Nucleus accumbens (tissue), 56 donors: ENCODE results near the gene CHD9.
"Not testable (repeated sequence)": the region's sequence is repeated elsewhere in the genome, so short reads cannot be mapped to it uniquely, and the experiment has no call there.

ENCODE experiments used
- DNase-seq, 56 donors: peaks; one replicate each; lab custom pipeline; 2025; lab: John Stamatoyannopoulos, UW

The CHD9 gene

DNA sequence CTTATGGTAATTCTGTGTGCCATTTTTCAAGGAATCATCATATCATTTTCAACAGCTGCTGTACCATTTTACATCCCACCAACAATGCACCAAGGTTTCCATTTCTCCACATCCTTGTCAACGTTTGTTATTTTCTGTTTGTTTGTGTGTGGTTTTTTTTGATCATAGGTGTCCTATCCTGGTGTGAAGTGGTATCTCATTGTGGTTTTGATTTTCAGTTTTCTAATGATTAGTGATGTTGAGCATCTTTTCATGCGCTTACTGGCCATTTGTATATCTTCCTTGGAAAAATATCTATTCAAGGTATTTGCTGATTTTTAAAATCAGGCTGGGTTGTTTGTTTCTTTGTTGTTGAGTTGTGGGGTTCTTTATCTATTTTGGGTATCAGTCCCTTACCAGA is 15.0 kb downstream of the CHD9 start:
- no peak for DNase-seq

DNA sequence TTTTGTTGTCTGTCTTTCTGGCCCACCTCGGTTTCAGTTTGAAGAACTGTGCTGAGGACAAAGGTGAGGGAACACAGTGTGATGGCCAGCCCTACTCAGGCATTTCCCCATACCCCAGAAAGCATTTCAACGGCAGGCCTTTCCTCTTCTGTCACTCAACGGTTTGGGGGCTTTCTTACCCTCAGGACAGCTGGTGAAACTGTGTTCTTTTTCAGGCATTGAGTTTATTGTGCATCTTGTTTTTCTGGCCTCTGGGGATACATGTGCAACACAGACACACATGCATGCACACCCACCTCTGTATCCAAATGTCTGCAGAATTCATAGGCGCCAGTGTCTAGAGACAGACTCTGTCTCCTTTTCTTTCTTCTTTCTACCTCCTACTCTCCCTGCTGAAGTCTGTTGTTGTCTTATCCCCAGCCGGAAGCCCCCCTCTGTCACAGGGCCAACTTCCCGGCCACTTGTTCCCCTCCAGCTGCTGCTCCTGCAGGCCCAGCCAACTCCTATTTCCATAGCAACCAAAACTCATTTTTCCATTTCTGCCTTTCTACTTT is 17.0 kb downstream of the CHD9 start:
- DNase-seq, result peak in 23 of 56 donors; percentile 6 to 58 (median 24)

DNA sequence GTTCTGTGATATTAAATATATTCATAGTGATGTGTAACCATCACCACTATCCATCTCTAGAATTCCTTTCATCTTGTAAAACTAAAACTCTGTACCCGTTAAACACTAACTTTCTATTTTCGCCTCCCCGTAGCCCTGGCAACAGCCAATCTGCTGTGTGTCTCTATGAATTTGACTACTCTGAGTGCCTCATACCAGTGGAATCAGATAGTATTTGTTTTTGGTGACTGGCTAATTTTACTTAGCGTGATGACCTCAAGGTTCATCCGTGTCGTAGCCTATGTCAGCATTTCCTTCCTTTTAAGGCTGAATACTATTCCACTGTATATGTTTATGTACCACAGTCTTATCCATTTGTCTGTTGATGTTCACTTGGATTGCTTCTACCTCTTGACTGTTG is 18.2 kb downstream of the CHD9 start:
- no peak for DNase-seq

DNA sequence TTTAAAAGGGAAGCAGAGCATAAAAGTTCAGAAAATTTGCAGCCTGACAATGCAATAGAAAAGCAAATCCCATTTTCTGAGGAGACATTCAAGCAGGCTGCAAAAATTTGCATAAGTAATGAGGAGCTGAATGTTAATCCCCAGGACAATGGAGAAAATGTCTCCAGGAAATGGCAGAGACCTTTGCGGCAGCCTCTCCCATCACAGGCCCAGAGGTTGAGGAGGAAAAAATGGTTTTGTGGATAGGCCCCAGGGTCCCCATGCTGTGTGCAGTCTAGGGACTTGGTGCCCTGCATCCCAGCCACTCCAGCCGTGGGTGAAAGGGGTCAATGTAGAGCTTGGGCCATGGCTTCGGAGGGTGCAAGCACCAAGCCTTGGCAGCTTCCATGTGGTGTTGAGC is 19.5 kb downstream of the CHD9 start:
- DNase-seq, result not testable (repeated sequence)

DNA sequence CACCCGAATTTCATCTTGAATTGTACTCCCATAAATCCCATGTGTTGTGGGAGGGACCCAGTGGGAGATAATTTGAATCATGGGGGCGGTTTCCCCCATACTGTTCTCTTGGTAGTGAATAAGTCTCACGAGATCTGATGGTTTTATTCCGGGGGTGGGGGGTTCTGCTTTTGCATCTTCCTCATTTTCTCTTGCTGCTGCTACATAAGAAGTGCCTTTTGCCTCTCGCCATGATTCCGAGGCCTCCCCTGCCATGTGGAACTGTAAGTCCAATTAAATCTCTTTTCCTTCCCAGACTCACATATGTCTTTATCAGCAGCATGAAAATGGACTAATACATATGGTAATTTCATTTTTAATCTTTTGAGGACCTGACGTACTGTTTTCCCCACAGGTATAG is 20.7 kb downstream of the CHD9 start:
- not testable (repeated sequence) for DNase-seq

DNA sequence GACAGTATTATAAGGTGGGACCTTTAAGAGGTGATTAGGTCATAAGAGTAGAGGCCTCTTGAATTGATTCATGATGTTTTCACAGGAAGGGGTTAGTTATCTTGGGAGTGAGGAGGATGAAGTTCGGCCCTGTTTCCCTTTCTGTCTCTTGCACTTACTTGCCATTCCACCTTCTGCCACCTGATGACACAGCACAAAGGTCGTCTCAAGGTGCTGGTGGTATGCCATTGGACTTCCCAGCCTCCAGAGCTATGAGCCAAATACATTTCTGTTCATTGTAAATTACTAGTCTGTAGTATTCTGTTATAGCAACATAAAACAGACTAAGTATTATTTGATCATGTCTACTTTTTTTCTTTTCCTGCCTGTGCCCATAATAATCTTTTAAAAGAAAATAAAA is 23.5 kb downstream of the CHD9 start:
- no peak for DNase-seq

DNA sequence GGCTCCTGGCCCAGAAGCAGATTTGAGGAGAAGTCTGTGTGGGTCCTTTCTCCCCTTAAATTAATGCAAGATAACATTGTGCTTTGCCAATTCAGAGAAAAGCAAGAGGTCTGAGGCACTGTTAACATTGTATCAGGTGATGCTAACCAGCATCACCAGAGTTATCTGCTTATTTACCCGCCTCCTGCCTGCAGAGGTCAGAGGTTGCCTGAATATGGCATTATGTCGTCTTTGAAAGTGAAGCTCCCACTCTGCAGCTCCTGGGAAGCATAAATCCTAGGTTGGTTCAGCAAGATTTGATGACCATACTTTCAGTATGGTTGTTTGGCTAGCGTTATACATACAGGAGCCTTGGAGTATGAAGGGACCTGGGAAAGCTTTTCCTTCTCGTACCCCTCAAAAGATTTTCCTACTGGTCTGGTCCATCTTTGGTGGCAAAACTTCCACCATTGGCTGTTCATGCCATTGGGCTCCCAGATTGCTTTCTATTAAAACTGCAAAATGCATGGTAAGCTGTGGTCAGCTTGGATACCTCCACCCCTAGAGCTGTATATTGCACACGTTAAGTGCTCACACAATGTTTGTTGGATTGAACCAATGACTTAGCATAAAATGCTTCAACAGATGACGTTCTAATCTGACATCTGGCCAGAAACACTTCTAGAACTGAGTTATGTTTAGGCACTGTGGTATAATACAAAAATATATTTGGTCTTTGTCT is 24.1 kb downstream of the CHD9 start:
- no peak for DNase-seq

DNA sequence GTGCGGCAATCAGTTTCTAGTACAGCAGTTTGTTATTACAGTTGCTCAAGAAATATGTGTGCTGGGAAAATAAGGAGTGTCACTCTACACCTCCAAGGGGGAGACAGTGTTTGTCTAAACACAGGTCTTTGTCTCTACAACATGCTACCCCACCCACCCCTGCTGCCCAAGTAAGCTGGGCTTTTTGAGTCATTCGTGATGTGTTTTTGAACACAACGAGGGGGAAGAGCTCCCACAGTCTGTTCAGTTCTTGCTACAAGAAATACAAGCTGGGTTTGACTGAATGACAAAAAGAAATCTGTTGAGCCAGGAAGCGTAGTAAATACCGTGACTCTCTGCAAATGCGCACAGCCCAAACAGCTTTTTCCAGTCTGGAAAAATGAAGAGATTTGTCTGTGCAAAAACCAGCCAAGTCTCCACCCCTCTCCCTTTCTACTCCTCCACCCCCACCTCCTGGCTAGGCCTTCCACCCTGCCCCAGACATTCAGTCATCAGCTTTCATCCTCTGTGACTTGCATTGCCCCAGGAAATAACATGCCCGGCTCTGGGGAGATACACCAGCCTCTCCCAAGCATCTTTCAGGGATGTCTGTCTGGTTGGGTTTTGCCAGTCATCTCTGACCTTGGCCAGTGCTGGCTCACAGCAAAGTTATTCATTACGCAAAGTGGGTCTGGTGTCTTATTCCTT is 25.7 kb downstream of the CHD9 start:
- peak in 21 of 56 donors; percentile 8 to 53 (median 22) for DNase-seq

DNA sequence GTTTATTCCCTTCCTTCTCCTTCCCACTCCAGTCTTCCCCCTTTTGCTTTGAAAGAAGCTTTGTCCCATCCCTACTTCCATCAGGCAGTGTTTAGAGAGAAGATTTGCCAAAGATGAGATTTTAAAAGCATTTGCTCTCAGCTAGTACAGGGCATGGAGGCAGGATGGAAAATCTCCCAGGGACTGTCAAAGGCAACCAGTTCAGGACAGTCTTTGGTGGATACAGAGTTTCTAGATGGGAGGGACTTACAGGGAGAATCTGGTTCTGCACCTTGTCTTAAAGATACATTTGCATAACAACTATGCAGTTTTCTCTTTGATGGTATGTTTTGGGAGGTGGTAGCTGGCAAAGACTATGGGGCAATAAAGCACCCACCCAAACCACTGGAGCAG is 26.2 kb downstream of the CHD9 start:
- no peak for DNase-seq

DNA sequence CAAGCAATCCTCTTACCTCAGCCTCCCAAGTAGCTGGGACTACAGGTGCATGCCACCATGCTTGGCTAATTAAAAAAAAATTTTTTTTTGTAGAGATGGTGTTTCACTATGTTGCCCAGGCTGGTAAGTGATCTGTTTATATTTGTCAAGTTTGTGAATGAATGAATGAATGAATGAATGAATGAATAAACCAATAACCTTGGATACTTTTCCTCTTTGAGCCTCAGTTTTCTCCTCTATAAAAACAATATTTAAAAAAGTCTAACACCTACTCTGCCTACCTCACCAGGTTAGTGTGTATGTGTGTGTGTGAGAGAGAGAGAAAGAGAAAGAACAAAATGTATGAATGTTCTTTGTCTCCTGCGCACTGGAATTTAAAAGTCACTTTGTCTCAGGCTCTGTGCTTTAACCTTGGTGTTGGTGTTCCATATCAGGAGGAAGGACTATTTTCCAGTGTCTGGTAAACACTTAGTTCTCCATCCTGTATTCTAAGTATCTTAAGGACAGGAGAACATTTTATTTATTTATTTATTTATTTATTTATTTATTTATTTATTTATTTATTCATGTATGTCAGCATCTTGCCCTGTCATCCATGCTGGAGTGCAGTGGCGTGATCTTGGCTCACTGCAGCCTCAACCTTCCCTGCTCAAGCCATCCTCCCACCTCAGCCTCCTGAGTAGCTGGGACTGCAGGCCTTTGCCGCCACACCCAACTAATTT is 27.1 kb downstream of the CHD9 start:
- DNase-seq, result no peak

DNA sequence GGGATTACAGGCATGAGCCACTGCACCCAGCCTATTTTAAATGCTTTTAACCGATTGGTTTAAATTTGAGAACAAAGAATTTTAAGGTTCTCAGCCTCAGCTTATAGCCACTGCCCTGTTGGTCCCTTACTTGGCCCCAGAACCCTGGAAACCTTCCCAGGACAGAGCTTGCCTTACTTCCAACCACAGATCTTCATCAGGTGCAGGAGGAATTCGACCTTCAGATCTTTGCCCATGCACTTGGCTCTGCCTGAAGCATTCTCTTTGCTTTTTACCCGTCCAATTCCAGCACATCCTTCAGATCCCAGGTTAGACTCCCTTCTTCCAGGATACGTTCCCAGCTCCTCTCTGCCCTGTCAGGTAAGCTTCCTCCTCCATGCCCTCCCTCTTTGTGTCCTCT is 27.7 kb downstream of the CHD9 start:
- no peak for DNase-seq

DNA sequence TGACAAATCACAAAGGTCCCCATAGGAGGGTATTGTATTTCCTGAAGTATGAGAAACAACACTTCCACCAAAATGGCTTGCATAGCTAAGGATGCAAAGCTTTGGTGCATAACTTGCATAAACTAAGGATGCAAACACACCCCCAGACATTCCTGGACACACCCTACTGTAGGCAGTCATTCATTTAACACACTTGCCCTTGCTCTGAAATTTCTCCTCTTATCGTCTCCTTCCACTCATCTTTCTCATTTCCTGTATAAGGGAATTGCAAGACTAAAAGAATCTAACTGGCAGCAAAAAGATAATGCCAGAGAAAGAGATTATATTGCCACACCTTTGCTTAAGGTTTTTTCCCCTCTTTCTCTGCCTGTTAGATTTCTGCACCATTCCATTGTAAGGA is 28.3 kb downstream of the CHD9 start:
- no peak for DNase-seq

DNA sequence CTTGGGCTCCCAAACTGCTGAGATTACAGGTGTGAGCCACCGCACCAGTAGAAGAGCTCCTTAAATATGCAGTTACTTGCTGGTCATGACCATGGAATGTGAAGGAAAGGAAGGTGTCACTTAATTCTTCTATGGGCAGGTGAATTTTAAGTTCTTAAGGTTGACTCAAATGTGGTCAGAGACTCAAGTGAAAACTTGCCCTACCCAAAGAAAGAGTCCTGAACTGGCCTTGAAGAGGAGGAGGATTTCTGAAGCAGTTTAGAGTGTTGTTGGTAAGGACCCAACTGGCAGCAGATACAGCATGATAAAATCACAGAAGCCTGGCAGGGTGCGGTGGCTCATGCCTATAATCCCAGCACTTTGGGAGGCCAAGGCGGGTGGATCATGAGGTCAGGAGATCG is 29.4 kb downstream of the CHD9 start:
- DNase-seq, result no peak

DNA sequence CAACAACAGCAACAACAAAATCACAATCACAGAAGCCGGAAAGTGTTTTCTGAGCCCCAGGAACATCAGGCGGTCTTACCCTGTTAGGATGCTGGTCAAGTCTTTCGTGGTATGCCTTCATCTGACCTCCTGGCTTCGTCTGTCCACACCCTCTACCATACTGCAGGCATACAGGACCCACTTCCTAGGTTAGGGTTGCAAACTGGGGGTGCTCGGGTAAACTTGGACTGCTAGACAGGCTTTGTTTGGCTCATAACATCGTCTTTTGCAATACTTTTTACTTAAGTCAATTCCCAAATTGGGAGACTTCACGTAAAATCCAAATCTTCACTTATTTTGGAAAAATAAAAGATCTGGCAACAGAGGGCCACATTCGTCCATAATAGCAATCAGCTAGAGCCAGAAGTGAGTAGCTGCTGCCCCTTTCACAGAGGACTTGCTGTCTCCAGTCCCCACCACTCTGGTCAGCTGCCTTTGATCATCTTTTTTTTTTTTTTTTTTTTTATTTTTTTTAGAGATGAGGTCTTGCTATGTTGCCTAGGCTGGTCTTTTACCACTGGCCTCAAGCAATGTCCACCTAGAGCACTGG is 30.0 kb downstream of the CHD9 start:
- DNase-seq, result no peak

DNA sequence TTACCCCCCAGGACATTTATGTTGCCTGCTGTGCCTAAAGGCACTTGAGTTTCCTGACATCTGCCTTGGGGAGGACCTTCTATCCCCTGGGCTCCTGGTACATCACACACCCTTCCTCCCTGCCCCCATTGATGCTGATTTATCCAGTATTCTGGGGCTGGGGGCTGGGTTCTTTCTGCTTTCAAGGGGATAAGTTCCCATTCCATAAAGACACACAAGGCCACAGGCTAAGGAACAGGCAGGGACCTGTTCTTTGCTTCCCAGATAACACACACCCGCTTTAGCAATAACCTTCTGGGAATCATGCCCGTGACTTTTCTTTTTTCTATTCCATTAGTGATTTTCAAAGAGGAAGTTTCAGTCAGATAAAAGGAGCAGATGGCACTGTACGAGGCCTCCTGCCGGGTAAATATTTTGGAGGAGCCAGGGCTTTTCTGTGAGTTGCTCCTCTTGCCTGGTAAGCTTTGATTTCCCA is 30.6 kb downstream of the CHD9 start:
- no peak for DNase-seq

DNA sequence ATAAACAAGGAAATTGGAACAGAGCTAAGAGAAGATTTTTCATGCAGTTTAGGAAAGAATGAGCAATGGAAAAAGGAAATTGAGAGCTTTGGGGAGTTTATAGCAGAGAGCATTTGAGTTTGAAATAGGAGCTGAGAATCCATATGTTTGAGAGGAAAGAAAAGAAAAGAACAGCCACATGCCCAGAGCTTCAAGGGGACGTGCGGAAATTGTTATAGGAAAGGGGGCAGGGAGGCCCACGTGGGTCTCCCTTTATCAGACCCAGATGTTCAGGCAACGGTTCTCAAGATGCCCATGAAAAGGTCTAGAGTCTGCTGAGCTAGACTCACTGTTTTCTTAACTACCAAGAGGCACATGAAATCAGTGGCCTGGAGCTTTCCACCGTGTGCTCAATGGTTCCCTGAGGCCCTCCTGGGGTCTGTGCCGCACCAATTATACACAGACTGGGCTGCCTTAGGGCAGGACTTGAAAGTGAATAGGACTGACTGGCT is 31.2 kb downstream of the CHD9 start:
- DNase-seq, result no peak

DNA sequence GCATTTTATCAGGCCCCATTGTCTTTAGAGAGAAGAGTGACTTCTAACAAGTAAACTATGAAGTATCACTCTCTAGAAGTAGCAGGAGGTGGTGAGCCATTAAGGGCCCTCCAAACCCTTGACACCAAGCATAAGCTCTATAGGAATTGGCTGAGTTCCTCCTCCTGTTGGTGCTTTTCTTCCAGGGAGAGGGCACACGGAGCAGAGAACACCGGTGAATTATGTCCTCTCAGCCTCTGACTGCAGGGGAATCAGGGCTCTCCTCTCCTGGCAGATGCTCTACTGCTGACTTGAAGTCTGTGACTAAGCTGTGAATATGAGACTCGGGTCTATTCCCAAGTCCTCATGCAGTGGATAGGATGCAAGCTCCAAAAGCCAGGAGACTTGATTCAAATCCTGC is 32.3 kb downstream of the CHD9 start:
- no peak for DNase-seq

DNA sequence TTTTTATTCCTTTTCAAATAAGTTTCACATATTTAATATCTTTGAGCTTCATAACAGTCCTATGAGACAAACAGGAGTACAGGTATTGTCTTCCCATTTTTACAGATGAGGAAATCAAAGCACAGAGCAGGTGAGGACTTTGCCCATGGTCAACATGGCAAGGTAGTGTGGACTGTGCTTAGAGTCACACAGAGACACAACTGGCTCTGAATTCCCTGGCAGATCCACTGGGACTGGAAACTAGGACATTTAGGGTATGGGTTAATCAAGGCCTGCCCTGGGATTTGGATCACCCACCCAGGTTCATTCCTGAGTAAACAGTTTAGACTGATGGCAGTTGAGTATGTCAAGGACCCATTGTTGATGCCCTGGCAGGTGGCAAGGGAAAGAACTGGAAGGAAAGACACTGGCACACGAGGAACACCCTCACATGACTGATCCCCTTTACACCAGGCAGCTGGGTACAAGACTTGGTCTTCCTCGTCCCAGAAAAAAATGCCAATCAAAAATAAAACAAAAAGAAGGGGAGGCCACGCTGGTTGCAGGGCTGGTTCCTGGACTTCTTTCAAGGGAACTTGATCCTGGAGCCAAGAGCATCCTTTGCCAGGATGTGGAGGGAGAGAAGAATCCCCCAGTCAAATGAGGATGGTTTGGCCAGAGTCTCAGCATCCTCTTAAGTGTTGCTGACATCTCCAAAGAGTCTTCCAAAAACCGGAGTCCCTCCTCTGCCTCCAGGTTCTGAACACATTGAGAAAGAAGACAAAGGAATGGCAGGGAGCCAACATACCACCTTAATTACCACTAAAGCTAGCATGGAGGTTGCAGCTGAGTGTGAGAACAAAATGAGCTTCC is 34.9 kb downstream of the CHD9 start:
- peak in 38 of 56 donors; percentile 8 to 58 (median 36) for DNase-seq

DNA sequence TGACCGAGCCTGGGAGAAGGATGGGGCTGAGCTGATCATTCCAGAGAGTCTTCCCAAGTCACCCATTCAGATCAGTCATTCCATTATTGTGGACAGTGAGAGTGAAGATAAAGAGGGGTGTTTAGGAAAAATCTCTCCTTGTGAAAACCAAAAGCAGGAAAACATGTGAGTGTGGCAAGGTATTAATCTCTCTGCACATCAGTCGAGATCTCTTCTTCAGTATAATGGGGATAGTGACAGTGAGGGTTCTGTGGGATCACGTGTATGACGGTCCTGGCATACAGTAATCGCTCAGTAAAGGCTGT is 35.4 kb downstream of the CHD9 start:
- no peak for DNase-seq
